Liver (tissue), 9 donors: ENCODE results near the gene HK2. TPM values are rescaled to one million over a fixed set of nuclear protein-coding genes. Genes with fewer than 3 reads are reported as not detected.

Source experiments
- DNase-seq: peaks from one replicate; pipeline ENCODE4 v3.0.0-alpha.2; 2017; ENCODE audit warnings: low spot score
- H3K27ac ChIP-seq, 2 donors: one replicate each; pipeline ENCODE4 v1.7.0; 2013; ENCODE audit warnings: inconsistent platforms in 2 of 2, low read length in 2 of 2, control low read depth in 1 of 2, low read depth in 1 of 2, mild to moderate bottlenecking in 1 of 2
- H3K27me3 ChIP-seq, 4 donors: one replicate each; pipeline versions ENCODE4 v1.6.1 to v1.7.0; 2013; ENCODE audit warnings: low read length in 3 of 4, inconsistent platforms in 1 of 4, mild to moderate bottlenecking in 1 of 4, moderate library complexity in 1 of 4; ENCODE audit not compliant: control insufficient read depth in 4 of 4, insufficient read depth in 4 of 4
- H3K36me3 ChIP-seq, 4 donors: one replicate each; pipeline versions ENCODE4 v1.6.1 to v1.7.0; 2013; ENCODE audit warnings: low read length in 3 of 4, mild to moderate bottlenecking in 3 of 4, low read depth in 1 of 4, moderate library complexity in 1 of 4; ENCODE audit not compliant: control insufficient read depth in 4 of 4, insufficient read depth in 3 of 4
- H3K4me1 ChIP-seq, 4 donors: one replicate each; pipeline versions ENCODE4 v1.6.1 to v1.7.0; 2013; ENCODE audit warnings: low read length in 3 of 4, mild to moderate bottlenecking in 3 of 4, moderate library complexity in 1 of 4; ENCODE audit not compliant: control insufficient read depth in 4 of 4, insufficient read depth in 4 of 4
- H3K4me3 ChIP-seq, 3 donors: one replicate each; pipeline versions ENCODE4 v1.6.1 to v1.7.0; 2013; ENCODE audit warnings: low read length in 3 of 3, control low read depth in 1 of 3, low read depth in 1 of 3, mild to moderate bottlenecking in 1 of 3
- H3K9ac ChIP-seq, 2 donors: one replicate each; pipeline ENCODE4 v1.7.0; 2013; ENCODE audit warnings: low read length in 2 of 2, mild to moderate bottlenecking in 2 of 2, moderate library complexity in 2 of 2, control low read depth in 1 of 2, low read depth in 1 of 2
- H3K9me3 ChIP-seq, 4 donors: one replicate each; pipeline versions ENCODE4 v1.6.1 to v1.7.0; 2013; ENCODE audit warnings: low read length in 3 of 4; ENCODE audit not compliant: control insufficient read depth in 4 of 4
- ATF3 ChIP-seq: IDR thresholded peaks from 2 replicates; pipeline ENCODE4 v1.6.1; 2016; ENCODE audit warnings: antibody characterized with exemption
- CTCF ChIP-seq: fragments of 150-350 bp; IDR thresholded peaks from 2 replicates; pipeline ENCODE4 v1.5.1; 2017; ENCODE audit warnings: improper control_type of control experiment, low read depth, low read length; ENCODE audit not compliant: missing input control
- EGR1 ChIP-seq, 2 donors: IDR thresholded peaks; 2 replicates each; pipeline ENCODE4 v1.6.1; 2016 to 2018; ENCODE audit warnings: antibody characterized with exemption in 2 of 2, low read depth in 2 of 2
- FOXA1 ChIP-seq: IDR thresholded peaks from 2 replicates; pipeline ENCODE4 v1.6.1; 2016; ENCODE audit warnings: antibody characterized with exemption
- FOXA2 ChIP-seq: IDR thresholded peaks from 2 replicates; pipeline ENCODE4 v1.6.1; 2016; ENCODE audit warnings: antibody characterized with exemption
- GABPA ChIP-seq, 2 donors: IDR thresholded peaks in 1 of 2; conservative IDR thresholded peaks in 1 of 2; 2 replicates each; pipeline ENCODE4 v1.6.1; 2016; ENCODE audit warnings: antibody characterized with exemption in 2 of 2, mild to moderate bottlenecking in 1 of 2, moderate library complexity in 1 of 2
- HNF4A ChIP-seq, 2 donors: conservative IDR thresholded peaks; 2 replicates each; pipeline ENCODE4 v1.6.1; 2016; ENCODE audit warnings: antibody characterized with exemption in 2 of 2, mild to moderate bottlenecking in 2 of 2
- HNF4G ChIP-seq: IDR thresholded peaks from 2 replicates; pipeline ENCODE4 v1.6.1; 2016; ENCODE audit warnings: antibody characterized with exemption
- JUND ChIP-seq, 2 donors: IDR thresholded peaks; 2 replicates each; pipeline ENCODE4 v1.6.1; 2016; ENCODE audit warnings: antibody characterized with exemption in 2 of 2
- MAX ChIP-seq: IDR thresholded peaks from 2 replicates; pipeline ENCODE4 v1.6.1; 2016; ENCODE audit warnings: antibody characterized with exemption
- NR2F2 ChIP-seq: IDR thresholded peaks from 2 replicates; pipeline ENCODE4 v1.6.1; 2016; ENCODE audit warnings: antibody characterized with exemption
- RAD21 ChIP-seq, 2 donors: IDR thresholded peaks; 2 replicates each; pipeline ENCODE4 v1.6.1; 2016; ENCODE audit warnings: antibody characterized with exemption in 2 of 2, mild to moderate bottlenecking in 2 of 2
- REST ChIP-seq: IDR thresholded peaks from 2 replicates; pipeline ENCODE4 v1.6.1; 2016; ENCODE audit warnings: antibody characterized with exemption, mild to moderate bottlenecking
- RXRA ChIP-seq, 2 donors: IDR thresholded peaks; 2 replicates each; pipeline ENCODE4 v1.6.1; 2017 to 2018; ENCODE audit warnings: antibody characterized with exemption in 2 of 2, mild to moderate bottlenecking in 1 of 2
- SP1 ChIP-seq: IDR thresholded peaks from 2 replicates; pipeline ENCODE4 v1.6.1; 2018; ENCODE audit warnings: antibody characterized with exemption, mild to moderate bottlenecking
- TAF1 ChIP-seq: conservative IDR thresholded peaks from 2 replicates; pipeline ENCODE4 v1.6.1; 2016; ENCODE audit warnings: antibody characterized with exemption, mild to moderate bottlenecking
- YY1 ChIP-seq: IDR thresholded peaks from 2 replicates; pipeline ENCODE4 v1.6.1; 2016; ENCODE audit warnings: antibody characterized with exemption, mild to moderate bottlenecking
- ZBTB33 ChIP-seq: IDR thresholded peaks from 2 replicates; pipeline ENCODE4 v1.6.1; 2016; ENCODE audit warnings: antibody characterized with exemption
- WGBS: extraction: QIAGEN DNeasy Blood & Tissue Kit; methylation state at CpG from one replicate; pipeline ENCODE4 v1.1.7; 2013; 5-methylcytosine and 5-hydroxymethylcytosine counted together
- polyA plus RNA-seq, 2 donors: library from polyadenylated mRNA; stranded (reverse) in 1 of 2; unstranded in 1 of 2; fragments of 200-250 nt in 1 of 2; fragments of >200 nt in 1 of 2; fragmentation: Nextera tagmentation in 1 of 2; extraction: Ambion mirVana in 1 of 2; gene quantifications; one replicate each; pipeline versions ENCODE4 v1.2.1 to v1.2.3, GENCODE V29; 2013 to 2015
- total RNA-seq, 2 donors: library from RNA; depleted of rRNA; stranded (reverse); fragments of >200 nt; gene quantifications; one replicate each; pipeline ENCODE4 v1.2.3, GENCODE V29; 2014
- donor health status: healthy.
- donor health status: healthy.
- donor health status: healthy.
- donor health status: healthy.
- donor health status: healthy.

HK2 gene
- total and polyA plus RNA-seq, 4 donors, result 0.21 to 3.5 (median 1.0) TPM

GRCh38 chr2:74843433-74843832 is 9.5 kb downstream of the HK2 start:
- no peak overlapping the region for H3K9ac ChIP-seq
- no peak for DNase-seq
- no peak overlapping the region for H3K4me3 ChIP-seq
- TF ChIP-seq NR2F2, result no peak
- TF ChIP-seq TAF1, result no peak
- TF ChIP-seq MAX, result no peak
- no peak for TF ChIP-seq RAD21 (IDR thresholded peaks at IDR 0.05)
- no peak for TF ChIP-seq ATF3
- no peak for TF ChIP-seq ZBTB33
- no peak for TF ChIP-seq FOXA2
- no peak for TF ChIP-seq REST
- TF ChIP-seq CTCF, result no peak
- TF ChIP-seq GABPA (IDR thresholded peaks at IDR 0.05 in 1 of 2, conservative IDR thresholded peaks at IDR 0.05 in 1 of 2), result no peak
- TF ChIP-seq HNF4G, result no peak
- no peak for TF ChIP-seq YY1
- TF ChIP-seq RXRA (IDR thresholded peaks at IDR 0.05), result no peak
- no peak for TF ChIP-seq HNF4A (conservative IDR thresholded peaks at IDR 0.05)
- TF ChIP-seq EGR1 (IDR thresholded peaks at IDR 0.05; ENCODE audit: low read depth in 2 of 2), result no peak
- no peak for TF ChIP-seq JUND (IDR thresholded peaks at IDR 0.05)
- TF ChIP-seq SP1, result no peak
- no peak for TF ChIP-seq FOXA1
- H3K27ac ChIP-seq, result no peak overlapping the region
- H3K9me3 ChIP-seq, result no peaks in the 10 kb centered on the region
- H3K4me1 ChIP-seq, result peaks cover 0 to 3% (median 0%) of the 10 kb centered on the region in 4 donors
- no peaks in the 10 kb centered on the region for H3K36me3 ChIP-seq
- WGBS, result 61% methylated on average over 3 of the region's 3 CpGs
- no peaks in the 10 kb centered on the region for H3K27me3 ChIP-seq
